A673 (cell line): ENCODE data around the gene RAC2. TPM values are rescaled to one million over a fixed set of nuclear protein-coding genes. Genes with fewer than 3 reads are reported as not detected.

Source experiments
- BruUV-seq: library from RNA; stranded (reverse); fragments of 400-500 nt; replicated peaks from 2 replicates; lab custom pipeline; 2021; lab: Mats Ljungman, UMichigan
- CTCF ChIA-PET: fragments of 300-600 bp; sonication (Branson Sonifier 250); formaldehyde crosslinking; loops from one replicate; lab custom pipeline; 2022; ENCODE audit warnings: antibody characterized with exemption; lab: Charles Lee
- POLR2A ChIA-PET: fragments of 300-600 bp; sonication (Branson Sonifier 250); formaldehyde crosslinking; loops from one replicate; lab custom pipeline; 2022; ENCODE audit warnings: antibody characterized with exemption; ENCODE audit not compliant: low non-redundant PET; lab: Charles Lee
- DNase-seq: peaks from one replicate; pipeline ENCODE4 v3.0.0-alpha.2; 2015; ENCODE audit warnings: low spot score
- H3K27ac ChIP-seq: fragments of 200-600 bp; sonication (generic); 2 replicates; pipeline ENCODE4 v1.5.1; 2016; ENCODE audit warnings: mixed run types, low read depth, mild to moderate bottlenecking, mixed read lengths, antibody characterized with exemption, low read length; ENCODE audit not compliant: poor library complexity, severe bottlenecking
- H3K27me3 ChIP-seq: fragments of 200-600 bp; sonication (generic); replicated peaks from 2 replicates; pipeline ENCODE4 v1.6.1; 2017; ENCODE audit warnings: mixed run types, low read depth, mild to moderate bottlenecking, mixed read lengths, antibody characterized with exemption, low read length; ENCODE audit not compliant: insufficient read depth, poor library complexity
- H3K36me3 ChIP-seq: fragments of 200-600 bp; sonication (generic); 2 replicates; pipeline ENCODE4 v1.6.1; 2016; ENCODE audit warnings: mixed run types, mild to moderate bottlenecking, mixed read lengths, antibody characterized with exemption, low read length; ENCODE audit not compliant: insufficient read depth, poor library complexity, severe bottlenecking
- H3K4me1 ChIP-seq: fragments of 200-600 bp; sonication (generic); 2 replicates; pipeline ENCODE4 v1.6.1; 2017; ENCODE audit warnings: mixed run types, mild to moderate bottlenecking, mixed read lengths, antibody characterized with exemption, low read length; ENCODE audit not compliant: insufficient read depth, poor library complexity, severe bottlenecking
- H3K4me3 ChIP-seq: fragments of 200-600 bp; sonication (generic); 2 replicates; pipeline ENCODE4 v1.5.1; 2016; ENCODE audit warnings: low read depth, mixed run types, mild to moderate bottlenecking, mixed read lengths, low read length; ENCODE audit not compliant: poor library complexity, severe bottlenecking
- H3K9me3 ChIP-seq: fragments of 200-600 bp; sonication (generic); 2 replicates; pipeline ENCODE4 v1.6.1; 2016; ENCODE audit warnings: mixed run types, low read depth, mild to moderate bottlenecking, mixed read lengths, antibody characterized with exemption, low read length; ENCODE audit not compliant: poor library complexity, severe bottlenecking
- EZH2 ChIP-seq: fragments of 200-600 bp; sonication (generic); IDR thresholded peaks from 2 replicates; pipeline ENCODE4 v1.6.1; 2017; ENCODE audit warnings: borderline replicate concordance, low read depth, mild to moderate bottlenecking, mixed read lengths, antibody characterized with exemption, low read length; ENCODE audit not compliant: poor library complexity, severe bottlenecking
- intact Hi-C: fragments of 100-400 bp; cut with micrococcal nuclease; formaldehyde crosslinking; loops from one replicate; pipeline ENCODE4 v1.10.0; 2022; ENCODE audit not compliant: unreplicated experiment
- total RNA-seq: library from RNA; stranded (reverse); gene quantifications from 2 replicates; pipeline ENCODE4 v1.2.3, GENCODE V29; 2021
- TF ChIP-seq, protein P1 (sequence below): fragments of 300-800, 200-600 bp; sonication (generic); conservative IDR thresholded peaks from 2 replicates; pipeline ENCODE4 v1.5.1; 2017; ENCODE audit warnings: low read depth, mild to moderate bottlenecking, antibody characterized with exemption, low read length, moderate library complexity, mixed read lengths

Gene RAC2
- total RNA-seq, 1 experiment from 2014 or later, result 4.0 TPM

DNA sequence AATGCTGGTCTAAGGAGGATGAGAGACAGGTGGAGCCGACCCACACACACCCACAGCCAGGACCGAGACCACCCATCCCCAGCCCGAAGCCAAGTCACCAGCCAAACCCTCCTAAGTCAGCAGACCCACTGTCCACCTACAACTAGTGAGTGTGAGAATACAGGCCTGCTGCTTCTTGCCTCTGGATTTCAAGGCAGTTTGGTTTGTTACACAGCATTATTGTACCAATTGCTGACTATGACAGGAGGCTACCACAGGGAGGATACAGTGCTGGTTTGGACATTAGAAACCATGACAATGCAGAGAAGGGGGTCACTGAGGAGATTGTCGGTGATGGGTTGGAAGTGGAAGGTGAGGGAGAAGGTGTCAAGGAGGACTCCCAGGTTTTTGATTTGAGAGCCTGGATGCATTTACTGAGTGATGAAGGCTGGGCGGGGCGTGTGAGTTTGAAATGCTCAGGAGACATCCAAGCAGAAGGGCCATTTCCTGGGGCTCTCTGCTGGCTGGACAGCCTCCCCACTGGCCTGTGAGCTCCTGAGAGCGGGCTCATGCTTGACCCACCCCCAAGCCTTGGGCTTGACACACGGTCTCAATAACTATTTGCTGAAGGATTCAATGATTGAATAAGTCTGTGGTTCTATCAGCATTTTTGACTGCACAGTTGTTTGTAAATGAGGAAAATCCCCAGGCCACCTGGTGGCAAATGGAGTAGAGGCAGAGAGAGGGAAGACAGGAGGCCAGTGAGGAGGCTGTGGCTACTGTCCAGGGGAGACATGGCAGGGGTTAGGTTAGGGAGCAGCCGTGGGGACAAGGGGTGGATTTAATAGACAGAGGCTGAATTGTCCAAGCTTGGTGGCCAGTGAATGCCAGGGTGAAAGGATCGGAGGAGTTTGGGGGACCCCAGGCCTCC lies 22.4 kb downstream of the RAC2 start:
- POLR2A ChIA-PET, result no interaction called here
- no TSS peak for BruUV-seq
- DNase-seq, result no peak
- Histone ChIP-seq H3K4me3 (no peak overlapping the region), H3K4me1 (no peaks in the 10 kb centered on the region), H3K36me3 (no peaks in the 10 kb centered on the region), H3K27me3 (no peaks in the 10 kb centered on the region), H3K27ac (no peak overlapping the region), H3K9me3 (no peaks in the 10 kb centered on the region)
- no peak for TF ChIP-seq EZH2
- TF ChIP-seq, protein P1, sequence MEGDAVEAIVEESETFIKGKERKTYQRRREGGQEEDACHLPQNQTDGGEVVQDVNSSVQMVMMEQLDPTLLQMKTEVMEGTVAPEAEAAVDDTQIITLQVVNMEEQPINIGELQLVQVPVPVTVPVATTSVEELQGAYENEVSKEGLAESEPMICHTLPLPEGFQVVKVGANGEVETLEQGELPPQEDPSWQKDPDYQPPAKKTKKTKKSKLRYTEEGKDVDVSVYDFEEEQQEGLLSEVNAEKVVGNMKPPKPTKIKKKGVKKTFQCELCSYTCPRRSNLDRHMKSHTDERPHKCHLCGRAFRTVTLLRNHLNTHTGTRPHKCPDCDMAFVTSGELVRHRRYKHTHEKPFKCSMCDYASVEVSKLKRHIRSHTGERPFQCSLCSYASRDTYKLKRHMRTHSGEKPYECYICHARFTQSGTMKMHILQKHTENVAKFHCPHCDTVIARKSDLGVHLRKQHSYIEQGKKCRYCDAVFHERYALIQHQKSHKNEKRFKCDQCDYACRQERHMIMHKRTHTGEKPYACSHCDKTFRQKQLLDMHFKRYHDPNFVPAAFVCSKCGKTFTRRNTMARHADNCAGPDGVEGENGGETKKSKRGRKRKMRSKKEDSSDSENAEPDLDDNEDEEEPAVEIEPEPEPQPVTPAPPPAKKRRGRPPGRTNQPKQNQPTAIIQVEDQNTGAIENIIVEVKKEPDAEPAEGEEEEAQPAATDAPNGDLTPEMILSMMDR, result no peak
- CTCF ChIA-PET, result no interaction called here
- intact Hi-C loops, result no loop called here

DNA sequence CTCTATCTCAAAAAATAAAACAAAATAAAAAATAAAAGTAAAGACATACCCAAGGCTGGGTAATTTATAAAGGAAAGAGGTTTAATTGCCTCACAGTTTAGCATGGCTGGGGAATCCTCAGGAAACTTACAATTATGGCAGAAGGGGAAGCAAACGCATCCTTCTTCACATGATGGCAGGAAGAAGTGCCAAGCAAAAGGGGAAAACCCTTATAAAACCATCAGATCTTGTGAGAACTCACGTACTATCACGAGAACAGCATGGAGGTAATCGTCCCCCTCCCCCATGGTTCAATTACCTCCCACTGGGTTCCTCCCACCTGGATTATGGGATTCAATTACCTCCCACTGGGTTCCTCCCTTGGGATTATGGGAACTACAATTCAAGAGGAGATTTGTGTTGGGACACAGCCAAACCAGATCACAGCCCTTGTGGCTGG lies 23.5 kb downstream of the RAC2 start:
- POLR2A ChIA-PET, result no interaction called here
- CTCF ChIA-PET, result no interaction called here
- no peak overlapping the region for H3K4me3 ChIP-seq
- BruUV-seq, result no TSS peak
- intact Hi-C loops, result no loop called here
- no peaks in the 10 kb centered on the region for H3K36me3 ChIP-seq
- TF ChIP-seq EZH2, result no peak
- TF ChIP-seq, protein P1, result no peak
- H3K9me3 ChIP-seq, result no peaks in the 10 kb centered on the region
- no peaks in the 10 kb centered on the region for H3K27me3 ChIP-seq
- DNase-seq, result no peak
- H3K27ac ChIP-seq, result no peak overlapping the region
- no peaks in the 10 kb centered on the region for H3K4me1 ChIP-seq

DNA sequence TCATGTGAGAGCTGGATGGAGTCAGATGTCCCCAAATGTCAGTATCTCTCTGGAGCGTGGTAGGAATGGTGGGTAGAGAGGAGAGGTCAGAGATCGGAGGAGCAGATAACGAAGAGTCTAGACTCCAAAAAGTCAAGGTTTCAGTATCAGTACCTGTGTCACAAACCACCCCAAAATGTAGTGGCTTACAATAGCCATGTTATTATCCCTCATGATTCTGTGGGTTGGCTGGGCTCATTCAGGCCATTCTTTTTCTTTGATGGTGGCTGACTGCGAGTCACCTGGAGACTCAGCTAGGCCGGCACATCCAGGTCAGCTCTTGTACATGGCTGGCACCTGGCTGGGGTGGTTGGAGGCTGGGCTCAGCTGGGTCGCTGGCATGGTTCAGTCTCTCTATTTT lies 24.5 kb downstream of the RAC2 start:
- no peak for TF ChIP-seq EZH2
- TF ChIP-seq, protein P1, result no peak
- no peak for DNase-seq
- no peak overlapping the region for H3K27ac ChIP-seq
- ChIA-PET CTCF (no interaction called here), POLR2A (no interaction called here)
- no peaks in the 10 kb centered on the region for H3K36me3 ChIP-seq
- H3K9me3 ChIP-seq, result no peaks in the 10 kb centered on the region
- no peaks in the 10 kb centered on the region for H3K4me1 ChIP-seq
- no peaks in the 10 kb centered on the region for H3K27me3 ChIP-seq
- no TSS peak for BruUV-seq
- intact Hi-C loops, result no loop called here
- no peak overlapping the region for H3K4me3 ChIP-seq
